IgD-negative memory B cell (primary cell): ENCODE measurements around the gene SLC22A24. TPM values are rescaled to one million over a fixed set of nuclear protein-coding genes. Genes with fewer than 3 reads are reported as not detected.
"Not testable (repeated sequence)": the region's sequence is repeated elsewhere in the genome, so short reads cannot be mapped to it uniquely, and the experiment has no call there.

ENCODE experiments used
- H3K27ac Mint-ChIP-seq, 3 donors: one replicate each; pipeline ENCODE4 v1.8.0; 2020 to 2022; ENCODE audit warnings: mild to moderate bottlenecking in 3 of 3, mixed read lengths in 3 of 3, moderate library complexity in 1 of 3
- H3K27me3 Mint-ChIP-seq: one replicate; pipeline ENCODE4 v1.8.0; 2021; ENCODE audit warnings: mixed read lengths
- H3K36me3 Mint-ChIP-seq: one replicate; pipeline ENCODE4 v1.8.0; 2020; ENCODE audit warnings: mild to moderate bottlenecking, mixed read lengths
- H3K4me1 Mint-ChIP-seq, 3 donors: one replicate each; pipeline ENCODE4 v1.8.0; 2020 to 2022; ENCODE audit warnings: mixed read lengths in 3 of 3, mild to moderate bottlenecking in 1 of 3
- H3K4me3 Mint-ChIP-seq, 4 donors: one replicate each; pipeline ENCODE4 v1.8.0; 2020 to 2022; ENCODE audit warnings: mild to moderate bottlenecking in 4 of 4, mixed read lengths in 4 of 4, moderate library complexity in 3 of 4
- H3K9me3 Mint-ChIP-seq, 3 donors: one replicate each; pipeline ENCODE4 v1.8.0; 2020 to 2021; ENCODE audit warnings: mixed read lengths in 3 of 3, mild to moderate bottlenecking in 1 of 3
- polyA plus RNA-seq: library from polyadenylated mRNA; unstranded; fragments of 300-500 nt; fragmentation: Illumina TruSeq; gene quantifications from one replicate; pipeline ENCODE4 v1.2.3, GENCODE V29; 2021

SLC22A24 gene
- not detected for polyA plus RNA-seq

GRCh38 chr11:63144121-63144520 lies at the start of gene SLC22A24:
SLC22A24 (minus strand) TSS chr11:63144221; CDS start chr11:63143779, 442 bp downstream.
- H3K9me3 Mint-ChIP-seq = no peaks in the 10 kb centered on the region

GRCh38 chr11:63180536-63180935 lies 36.5 kb upstream of the SLC22A24 start:
- Mint-ChIP-seq H3K4me3 (no peak overlapping the region), H3K36me3 (peaks cover 1% of the 10 kb centered on the region), H3K27me3 (peaks cover 2% of the 10 kb centered on the region), H3K9me3 (peaks cover 5 to 19% (median 6%) of the 10 kb centered on the region in 3 donors), H3K27ac (no peak overlapping the region), H3K4me1 (no peaks in the 10 kb centered on the region)

More at GRCh38 chr11:63144121-63144520, at the start of gene SLC22A24:
- no peaks in the 10 kb centered on the region for H3K36me3 Mint-ChIP-seq
- H3K4me3 Mint-ChIP-seq = no peak within 1 kb of the TSS
- H3K27ac Mint-ChIP-seq = no peak within 1 kb of the TSS
- H3K27me3 Mint-ChIP-seq = peaks cover 7% of the 10 kb centered on the region
- no peaks in the 10 kb centered on the region for H3K4me1 Mint-ChIP-seq

- H3K27ac Mint-ChIP-seq = peak overlapping the region in 1 of 3 donors; percentile 91
- peaks cover 1% of the 10 kb centered on the region for H3K36me3 Mint-ChIP-seq
- peaks cover 2% of the 10 kb centered on the region for H3K27me3 Mint-ChIP-seq
- no peak overlapping the region for H3K4me3 Mint-ChIP-seq
- H3K4me1 Mint-ChIP-seq = no peaks in the 10 kb centered on the region
- peaks cover 5 to 22% (median 7%) of the 10 kb centered on the region in 3 donors for H3K9me3 Mint-ChIP-seq
Observed at GRCh38 chr11:63179432-63180041, 35.5 kb upstream of the SLC22A24 start.

- no peaks in the 10 kb centered on the region for H3K27me3 Mint-ChIP-seq
- peaks cover 8 to 23% (median 11%) of the 10 kb centered on the region in 3 donors for H3K9me3 Mint-ChIP-seq
- H3K36me3 Mint-ChIP-seq = peaks cover 1% of the 10 kb centered on the region
- H3K4me1 Mint-ChIP-seq = no peaks in the 10 kb centered on the region
- H3K4me3 Mint-ChIP-seq = no peak overlapping the region
- no peak overlapping the region for H3K27ac Mint-ChIP-seq
Observed at GRCh38 chr11:63177872-63178271, 33.9 kb upstream of the SLC22A24 start.

GRCh38 chr11:63165706-63166310 lies 21.8 kb upstream of the SLC22A24 start:
- Mint-ChIP-seq H3K27me3 (peaks cover 27% of the 10 kb centered on the region), H3K27ac (no peak overlapping the region), H3K9me3 (no peaks in the 10 kb centered on the region), H3K36me3 (peaks cover 3% of the 10 kb centered on the region), H3K4me3 (no peak overlapping the region), H3K4me1 (no peaks in the 10 kb centered on the region)

- H3K9me3 Mint-ChIP-seq = peaks cover 2 to 9% (median 3%) of the 10 kb centered on the region in 3 donors
- H3K4me1 Mint-ChIP-seq = no peaks in the 10 kb centered on the region
- no peaks in the 10 kb centered on the region for H3K36me3 Mint-ChIP-seq
- H3K27me3 Mint-ChIP-seq = peaks cover 11% of the 10 kb centered on the region
- H3K27ac Mint-ChIP-seq = no peak overlapping the region
- no peak overlapping the region for H3K4me3 Mint-ChIP-seq
Observed at GRCh38 chr11:63155794-63156193, 11.8 kb upstream of the SLC22A24 start.

- no peak overlapping the region for H3K27ac Mint-ChIP-seq
- peaks cover 4% of the 10 kb centered on the region for H3K27me3 Mint-ChIP-seq
- H3K4me3 Mint-ChIP-seq = no peak overlapping the region
- H3K36me3 Mint-ChIP-seq = no peaks in the 10 kb centered on the region
- no peaks in the 10 kb centered on the region for H3K4me1 Mint-ChIP-seq
- no peaks in the 10 kb centered on the region for H3K9me3 Mint-ChIP-seq
Observed at GRCh38 chr11:63146581-63146980, 2.6 kb upstream of the SLC22A24 start.

- peaks cover 0 to 2% (median 0%) of the 10 kb centered on the region in 3 donors for H3K9me3 Mint-ChIP-seq
- peak overlapping the region in 1 of 4 donors; percentile 7 for H3K4me3 Mint-ChIP-seq
- no peaks in the 10 kb centered on the region for H3K36me3 Mint-ChIP-seq
- H3K27me3 Mint-ChIP-seq = peaks cover 7% of the 10 kb centered on the region
- no peaks in the 10 kb centered on the region for H3K4me1 Mint-ChIP-seq
- no peak overlapping the region for H3K27ac Mint-ChIP-seq
Observed at GRCh38 chr11:63142459-63142858, 1.6 kb downstream of the SLC22A24 start.

- peaks cover 19% of the 10 kb centered on the region for H3K27me3 Mint-ChIP-seq
- no peak overlapping the region for H3K27ac Mint-ChIP-seq
- no peaks in the 10 kb centered on the region for H3K4me1 Mint-ChIP-seq
- H3K36me3 Mint-ChIP-seq = no peaks in the 10 kb centered on the region
- H3K9me3 Mint-ChIP-seq = peaks cover 2 to 8% (median 3%) of the 10 kb centered on the region in 3 donors
- no peak overlapping the region for H3K4me3 Mint-ChIP-seq
Observed at GRCh38 chr11:63132985-63133775, 10.8 kb downstream of the SLC22A24 start.

- no peak overlapping the region for H3K27ac Mint-ChIP-seq
- H3K4me1 Mint-ChIP-seq = no peaks in the 10 kb centered on the region
- H3K9me3 Mint-ChIP-seq = peaks cover 8 to 28% (median 16%) of the 10 kb centered on the region in 3 donors
- H3K4me3 Mint-ChIP-seq = no peak overlapping the region
- no peaks in the 10 kb centered on the region for H3K27me3 Mint-ChIP-seq
- H3K36me3 Mint-ChIP-seq = no peaks in the 10 kb centered on the region
Observed at GRCh38 chr11:63099555-63099954, 44.5 kb downstream of the SLC22A24 start.

GRCh38 chr11:63080682-63081081 lies 63.3 kb downstream of the SLC22A24 start:
- Mint-ChIP-seq H3K27ac (peak overlapping the region in 1 of 3 donors; percentile 22), H3K4me1 (no peaks in the 10 kb centered on the region), H3K9me3 (peaks cover 0 to 10% (median 0%) of the 10 kb centered on the region in 3 donors), H3K4me3 (no peak overlapping the region), H3K27me3 (peaks cover 22% of the 10 kb centered on the region), H3K36me3 (no peaks in the 10 kb centered on the region)

- not testable (repeated sequence) for H3K27ac Mint-ChIP-seq, H3K36me3 Mint-ChIP-seq, H3K4me3 Mint-ChIP-seq, H3K4me1 Mint-ChIP-seq
- peaks cover 24% of the 10 kb centered on the region for H3K27me3 Mint-ChIP-seq
- peaks cover 4 to 21% (median 8%) of the 10 kb centered on the region in 3 donors for H3K9me3 Mint-ChIP-seq
Observed at GRCh38 chr11:63046203-63046602, 97.8 kb downstream of the SLC22A24 start.

GRCh38 chr11:63042596-63042995 lies 101.4 kb downstream of the SLC22A24 start:
- H3K27ac Mint-ChIP-seq = no peak overlapping the region
- H3K36me3 Mint-ChIP-seq = no peaks in the 10 kb centered on the region
- H3K9me3 Mint-ChIP-seq = peaks cover 4 to 9% (median 5%) of the 10 kb centered on the region in 3 donors
- H3K4me1 Mint-ChIP-seq = no peaks in the 10 kb centered on the region
- no peak overlapping the region for H3K4me3 Mint-ChIP-seq
- H3K27me3 Mint-ChIP-seq = peaks cover 20% of the 10 kb centered on the region

- Mint-ChIP-seq H3K9me3 (no peaks in the 10 kb centered on the region), H3K36me3 (no peaks in the 10 kb centered on the region), H3K27ac (no peak overlapping the region), H3K27me3 (peaks cover 23% of the 10 kb centered on the region), H3K4me3 (no peak overlapping the region), H3K4me1 (peaks cover 0 to 3% (median 3%) of the 10 kb centered on the region in 3 donors)
Observed at GRCh38 chr11:63032457-63032856, 111.6 kb downstream of the SLC22A24 start.
